GM23338 (cell line): ENCODE measurements around the gene SLC2A5. TPM values are rescaled to one million over a fixed set of nuclear protein-coding genes. Genes with fewer than 3 reads are reported as not detected.
A peak's percentile ranks its signal among the peaks of the same experiment; 100 is the strongest.

ENCODE experiments used
- ATAC-seq: fragments of 200-7000 bp; cut with Tn5 transposase; 3 replicates; pipeline ENCODE4 v1.9.1; 2020
- DNase-seq: peaks from one replicate; pipeline ENCODE4 v3.0.0-alpha.2; 2015; ENCODE audit warnings: low spot score
- H2AFZ ChIP-seq: fragments of 200-600 bp; sonication (generic); 2 replicates; pipeline ENCODE4 v1.8.0; 2016; ENCODE audit warnings: antibody characterized with exemption, mild to moderate bottlenecking, moderate library complexity
- H3F3A ChIP-seq: fragments of 200-600 bp; sonication (generic); replicated peaks from 2 replicates; pipeline ENCODE4 v1.8.0; 2017; ENCODE audit warnings: antibody characterized with exemption, mixed run types, low read depth
- H3K27ac ChIP-seq: fragments of 200-600 bp; sonication (generic); 2 replicates; pipeline ENCODE4 v1.6.1; 2016; ENCODE audit warnings: low read depth
- H3K27me3 ChIP-seq: fragments of 200-600 bp; sonication (generic); 2 replicates; pipeline ENCODE4 v1.8.0; 2016; ENCODE audit warnings: mild to moderate bottlenecking, mixed run types, moderate library complexity; ENCODE audit not compliant: insufficient read depth
- H3K36me3 ChIP-seq: fragments of 200-600 bp; sonication (generic); 2 replicates; pipeline ENCODE4 v1.8.0; 2016; ENCODE audit warnings: mild to moderate bottlenecking; ENCODE audit not compliant: insufficient read depth
- H3K4me1 ChIP-seq: fragments of 200-600 bp; sonication (generic); 2 replicates; pipeline ENCODE4 v1.8.0; 2016; ENCODE audit warnings: mild to moderate bottlenecking, moderate library complexity; ENCODE audit not compliant: insufficient read depth
- H3K4me2 ChIP-seq: fragments of 200-600 bp; sonication (generic); 2 replicates; pipeline ENCODE4 v1.7.1; 2017; ENCODE audit warnings: mixed run types
- H3K4me3 ChIP-seq: fragments of 200-600 bp; sonication (generic); 2 replicates; pipeline ENCODE4 v1.6.1; 2016; ENCODE audit warnings: mixed run types
- H3K79me2 ChIP-seq: fragments of 200-600 bp; sonication (generic); replicated peaks from 2 replicates; pipeline ENCODE4 v1.8.0; 2017; ENCODE audit warnings: mild to moderate bottlenecking; ENCODE audit not compliant: insufficient read depth
- H3K9me2 ChIP-seq: fragments of 200-600 bp; sonication (generic); 2 replicates; pipeline ENCODE4 v1.8.0; 2017; ENCODE audit not compliant: insufficient read depth
- H4K20me1 ChIP-seq: fragments of 200-600 bp; sonication (generic); replicated peaks from 2 replicates; pipeline ENCODE4 v1.8.0; 2017; ENCODE audit warnings: mild to moderate bottlenecking; ENCODE audit not compliant: insufficient read depth
- H3K27ac Mint-ChIP-seq: 2 replicates; pipeline ENCODE4 v1.8.0; 2020; ENCODE audit warnings: inconsistent platforms, mild to moderate bottlenecking, moderate library complexity, mixed read lengths
- H3K27me3 Mint-ChIP-seq: 3 replicates; pipeline ENCODE4 v1.8.0; 2022; ENCODE audit warnings: low read depth, mild to moderate bottlenecking, moderate library complexity, mixed read lengths, inconsistent platforms; ENCODE audit not compliant: insufficient read depth, poor library complexity
- H3K36me3 Mint-ChIP-seq: 3 replicates; pipeline ENCODE4 v1.8.0; 2021; ENCODE audit warnings: low read depth, mild to moderate bottlenecking, inconsistent platforms, moderate library complexity, mixed read lengths
- H3K4me1 Mint-ChIP-seq: 3 replicates; pipeline ENCODE4 v1.8.0; 2020; ENCODE audit warnings: mild to moderate bottlenecking, inconsistent platforms, mixed read lengths
- H3K4me3 Mint-ChIP-seq: 3 replicates; pipeline ENCODE4 v1.8.0; 2021; ENCODE audit warnings: moderate library complexity, mild to moderate bottlenecking, inconsistent platforms, mixed read lengths
- H3K9me3 Mint-ChIP-seq: 3 replicates; pipeline ENCODE4 v1.8.0; 2020; ENCODE audit warnings: moderate library complexity, mild to moderate bottlenecking, inconsistent platforms, mixed read lengths
- CTCF ChIP-seq, 2 experiments: fragments of 200-600 bp in 1 of 2; sonication (generic) in 1 of 2; conservative IDR thresholded peaks; 2 replicates each; pipeline versions ENCODE4 v1.5.1 to v1.6.1; 2016 to 2017; ENCODE audit warnings: antibody characterized with exemption in 2 of 2, low read depth in 2 of 2, mild to moderate bottlenecking in 2 of 2, moderate library complexity in 1 of 2
- EZH2 ChIP-seq: fragments of 200-600 bp; sonication (generic); IDR thresholded peaks from one replicate; pipeline ENCODE4 v1.8.0; 2017; ENCODE audit warnings: antibody characterized with exemption, mild to moderate bottlenecking, low read depth; ENCODE audit not compliant: unreplicated experiment
- ZNF462 ChIP-seq: fragments of 250-450 bp; sonication (Bioruptor Pico); IDR thresholded peaks from 2 replicates; pipeline ENCODE4 v1.5.0; 2020; ENCODE audit warnings: mild to moderate bottlenecking, moderate library complexity
- polyA plus RNA-seq: library from polyadenylated mRNA; unstranded; fragments of >200 nt; fragmentation: Nextera tagmentation; extraction: Ambion mirVana; gene quantifications from 2 replicates; pipeline ENCODE4 v1.2.1, GENCODE V29; 2016
- total RNA-seq: library from RNA; depleted of rRNA; stranded (reverse); fragments of >200 nt; shearing (Covaris generic); gene quantifications from 2 replicates; pipeline ENCODE4 v1.2.3, GENCODE V29; 2014

Gene SLC2A5
- total and polyA plus RNA-seq, 2 experiments from 2014 or later, result 0.03 TPM; not detected in 1

- TF ChIP-seq ZNF462 (CRISPR knock-in tag), result no peak
Measured at GRCh38 chr1:9025449-9025848, 44.0 kb downstream of the SLC2A5 start (continued).

- Histone ChIP-seq H3K27ac (no peak overlapping the region), H4K20me1 (no peaks in the 10 kb centered on the region), H3K36me3 (no peaks in the 10 kb centered on the region), H2AFZ (no peak overlapping the region), H3K4me2 (no peak overlapping the region), H3F3A (no peaks in the 10 kb centered on the region), H3K9me2 (no peaks in the 10 kb centered on the region), H3K79me2 (no peaks in the 10 kb centered on the region), H3K4me1 (no peaks in the 10 kb centered on the region), H3K27me3 (no peaks in the 10 kb centered on the region), H3K4me3 (no peak overlapping the region)
- H3K27ac Mint-ChIP-seq, result no peak overlapping the region
- H3K4me1 Mint-ChIP-seq, result no peaks in the 10 kb centered on the region
- H3K9me3 Mint-ChIP-seq, result peaks cover 10% of the 10 kb centered on the region; the same call in 2 of the 3 replicates
- H3K36me3 Mint-ChIP-seq, result 0 out of 3 replicates have a peak, but pooled peaks cover 4% of the 10 kb centered on the region
- ATAC-seq, result no peak
- TF ChIP-seq EZH2, result no peak
- peak; percentile 12 to 14; a peak in 1 of 4 replicates for TF ChIP-seq CTCF (conservative IDR thresholded peaks at IDR 0.05; ENCODE audit: low read depth in 2 of 2)
- H3K27me3 Mint-ChIP-seq, result peaks cover 2% of the 10 kb centered on the region
- no peak overlapping the region for H3K4me3 Mint-ChIP-seq
- no peak for DNase-seq
Measured at GRCh38 chr1:9024837-9025236, 44.6 kb downstream of the SLC2A5 start.
